Right lobe of liver (tissue), 6 donors: ENCODE measurements around the gene THSD7A. TPM values are rescaled to one million over a fixed set of nuclear protein-coding genes. Genes with fewer than 3 reads are reported as not detected.

Experiments
- ATAC-seq, 4 donors: fragments of 200-7000 bp; cut with Tn5 transposase; one replicate each; pipeline ENCODE4 v1.9.1; 2020; ENCODE audit warnings: mild to moderate bottlenecking in 4 of 4, moderate library complexity in 4 of 4
- DNase-seq, 3 donors: peaks; one replicate each; pipeline ENCODE4 v3.0.0-alpha.2; 2020
- H3K27ac ChIP-seq, 3 donors: fragments of 200-600 bp; one replicate each; pipeline ENCODE4 v1.8.0; 2022
- H3K27me3 ChIP-seq, 2 donors: fragments of 200-600 bp; one replicate each; pipeline ENCODE4 v1.8.0; 2022
- H3K36me3 ChIP-seq, 4 donors: fragments of 200-600 bp; sonication (generic) in 1 of 4; one replicate each; pipeline versions ENCODE4 v1.5.1 to v1.8.0; 2017 to 2022; ENCODE audit warnings: control low read depth in 1 of 4
- H3K4me1 ChIP-seq, 4 donors: fragments of 200-600 bp; sonication (generic) in 1 of 4; one replicate each; pipeline versions ENCODE4 v1.5.1 to v1.8.0; 2017 to 2022; ENCODE audit warnings: control low read depth in 1 of 4
- H3K4me3 ChIP-seq, 3 donors: fragments of 200-600 bp; one replicate each; pipeline ENCODE4 v1.8.0; 2022
- H3K9me3 ChIP-seq, 4 donors: fragments of 200-600 bp; sonication (generic) in 1 of 4; one replicate each; pipeline versions ENCODE4 v1.5.1 to v1.8.0; 2017 to 2022; ENCODE audit warnings: control low read depth in 1 of 4
- POLR2A ChIP-seq: fragments of 450-650 bp; IDR thresholded peaks from one replicate; pipeline ENCODE4 v1.6.1; 2017; ENCODE audit warnings: antibody characterized with exemption, mild to moderate bottlenecking
- WGBS: methylation state at CpG from one replicate; pipeline ENCODE4 v1.1.6; 2018; ENCODE audit warnings: low coverage, low lambda C conversion rate; ENCODE audit not compliant: insufficient coverage; ENCODE audit errors: missing lambda C conversion rate; 5-methylcytosine and 5-hydroxymethylcytosine counted together
- intact Hi-C, 2 donors: fragments of 100-400 bp; cut with DNase I; formaldehyde crosslinking; loops; one replicate each; pipeline versions ENCODE4 v1.11.2 to v1.14.1; 2022
- total RNA-seq, 6 experiments: library from RNA; depleted of rRNA in 2 of 6; stranded (reverse); fragments of >200 nt in 2 of 6; fragmentation: NEBNext Ultra II Directional in 3 of 6; extraction: Animal tissue kit (Norgen Biotek cat#: 25700) in 3 of 6; gene quantifications; one replicate each; pipeline versions ENCODE4 v1.1.0 to v1.2.4, GENCODE V29; 2016 to 2023
- TF ChIP-seq, protein P1 (sequence below), 4 donors: fragments of 200-600 bp in 3 of 4; fragments of 450-650 bp in 1 of 4; IDR thresholded peaks; one replicate each; pipeline versions ENCODE4 v1.5.1 to v1.8.0; 2016 to 2022; ENCODE audit warnings: antibody characterized with exemption in 4 of 4, mild to moderate bottlenecking in 2 of 4
- donor health status: DM: no; HTN: yes; CAD: no.
- donor health status: DM: no; HTN: no; CAD: no.
- donor health status: DM: no; HTN: no; CAD: no.
- donor health status: DM: no; HTN: yes; CAD: no.
- donor health status: DM: no; HTN: yes; CAD: no.

THSD7A gene
- total RNA-seq, 6 experiments from 2014 or later, result 1.1 to 2.5 (median 1.4) TPM

- Histone ChIP-seq H3K36me3 (no peaks in the 10 kb centered on the region), H3K4me1 (no peaks in the 10 kb centered on the region), H3K27ac (no peak overlapping the region), H3K27me3 (no peaks in the 10 kb centered on the region), H3K4me3 (no peak overlapping the region), H3K9me3 (no peaks in the 10 kb centered on the region)
- intact Hi-C loops, result no loop called here
- ATAC-seq, result no peak
- 89% methylated on average over 3 of the region's 3 CpGs for WGBS
- no peak for DNase-seq
- TF ChIP-seq POLR2A, result no peak
- TF ChIP-seq, protein P1, sequence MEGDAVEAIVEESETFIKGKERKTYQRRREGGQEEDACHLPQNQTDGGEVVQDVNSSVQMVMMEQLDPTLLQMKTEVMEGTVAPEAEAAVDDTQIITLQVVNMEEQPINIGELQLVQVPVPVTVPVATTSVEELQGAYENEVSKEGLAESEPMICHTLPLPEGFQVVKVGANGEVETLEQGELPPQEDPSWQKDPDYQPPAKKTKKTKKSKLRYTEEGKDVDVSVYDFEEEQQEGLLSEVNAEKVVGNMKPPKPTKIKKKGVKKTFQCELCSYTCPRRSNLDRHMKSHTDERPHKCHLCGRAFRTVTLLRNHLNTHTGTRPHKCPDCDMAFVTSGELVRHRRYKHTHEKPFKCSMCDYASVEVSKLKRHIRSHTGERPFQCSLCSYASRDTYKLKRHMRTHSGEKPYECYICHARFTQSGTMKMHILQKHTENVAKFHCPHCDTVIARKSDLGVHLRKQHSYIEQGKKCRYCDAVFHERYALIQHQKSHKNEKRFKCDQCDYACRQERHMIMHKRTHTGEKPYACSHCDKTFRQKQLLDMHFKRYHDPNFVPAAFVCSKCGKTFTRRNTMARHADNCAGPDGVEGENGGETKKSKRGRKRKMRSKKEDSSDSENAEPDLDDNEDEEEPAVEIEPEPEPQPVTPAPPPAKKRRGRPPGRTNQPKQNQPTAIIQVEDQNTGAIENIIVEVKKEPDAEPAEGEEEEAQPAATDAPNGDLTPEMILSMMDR (IDR thresholded peaks at IDR 0.05), result no peak
Measured at GRCh38 chr7:11754933-11755332, 77.1 kb downstream of the THSD7A start.

GRCh38 chr7:11754123-11754522 lies 77.9 kb downstream of the THSD7A start:
- TF ChIP-seq POLR2A, result no peak
- TF ChIP-seq, protein P1 (IDR thresholded peaks at IDR 0.05), result no peak

GRCh38 chr7:11753433-11753832 lies 78.6 kb downstream of the THSD7A start:
- Histone ChIP-seq H3K27me3 (no peaks in the 10 kb centered on the region), H3K4me3 (no peak overlapping the region), H3K36me3 (no peaks in the 10 kb centered on the region), H3K9me3 (no peaks in the 10 kb centered on the region), H3K4me1 (no peaks in the 10 kb centered on the region), H3K27ac (no peak overlapping the region)
- ATAC-seq, result no peak
- no peak for DNase-seq
- intact Hi-C loops, result no loop called here
- TF ChIP-seq POLR2A, result no peak
- TF ChIP-seq, protein P1 (IDR thresholded peaks at IDR 0.05), result no peak

More at GRCh38 chr7:11754123-11754522, 77.9 kb downstream of the THSD7A start:
- DNase-seq, result no peak
- H3K9me3 ChIP-seq, result no peaks in the 10 kb centered on the region
- H3K27me3 ChIP-seq, result no peaks in the 10 kb centered on the region
- 85% methylated on average over 2 of the region's 2 CpGs for WGBS
- no peaks in the 10 kb centered on the region for H3K4me1 ChIP-seq
- ATAC-seq, result no peak
- intact Hi-C loops, result no loop called here
- no peaks in the 10 kb centered on the region for H3K36me3 ChIP-seq
- no peak overlapping the region for H3K4me3 ChIP-seq
- no peak overlapping the region for H3K27ac ChIP-seq

- no peak for DNase-seq
- Histone ChIP-seq H3K4me1 (no peaks in the 10 kb centered on the region), H3K27ac (no peak overlapping the region), H3K9me3 (no peaks in the 10 kb centered on the region), H3K36me3 (no peaks in the 10 kb centered on the region), H3K27me3 (no peaks in the 10 kb centered on the region), H3K4me3 (no peak overlapping the region)
- no peak for TF ChIP-seq POLR2A
- TF ChIP-seq, protein P1 (IDR thresholded peaks at IDR 0.05), result no peak
- intact Hi-C loops, result no loop called here
- 67% methylated on average over 4 of the region's 8 CpGs for WGBS
- ATAC-seq, result no peak
Measured at GRCh38 chr7:11751807-11752389, 80.1 kb downstream of the THSD7A start.

DNA sequence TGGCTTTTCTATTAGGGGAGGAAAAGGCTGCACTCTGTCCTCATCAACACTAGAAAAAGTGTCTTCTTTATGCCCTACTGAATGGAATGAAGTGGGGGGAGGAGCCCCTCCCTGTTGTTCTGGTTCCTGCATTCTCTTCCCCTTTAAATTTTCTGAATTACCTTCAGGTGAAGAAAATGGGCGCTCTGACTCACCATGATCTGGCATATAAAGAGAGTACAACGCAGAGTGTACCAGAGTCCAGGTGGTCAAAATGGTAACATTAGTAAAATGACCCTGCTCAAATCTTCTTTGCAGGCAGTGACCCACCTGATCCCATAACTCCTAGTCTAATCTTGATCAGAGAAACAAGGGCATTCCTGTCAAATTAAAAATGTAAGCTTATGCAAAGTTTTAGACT lies 80.7 kb downstream of the THSD7A start:
- no peak for TF ChIP-seq POLR2A
- no peaks in the 10 kb centered on the region for H3K36me3 ChIP-seq
- ATAC-seq (no peak), DNase-seq (no peak)
- H3K27me3 ChIP-seq, result no peaks in the 10 kb centered on the region
- no peak overlapping the region for H3K27ac ChIP-seq
- WGBS, result 83% methylated on average over 2 of the region's 2 CpGs
- H3K4me1 ChIP-seq, result no peaks in the 10 kb centered on the region
- intact Hi-C loops, result no loop called here
- H3K4me3 ChIP-seq, result no peak overlapping the region
- no peaks in the 10 kb centered on the region for H3K9me3 ChIP-seq
